Right forelimb (tissue), 1 donor: ENCODE results near the gene PIGZ.

Experiments
- DNase-seq: peaks from one replicate; pipeline ENCODE4 v3.0.0-alpha.2; 2018

PIGZ gene

DNA sequence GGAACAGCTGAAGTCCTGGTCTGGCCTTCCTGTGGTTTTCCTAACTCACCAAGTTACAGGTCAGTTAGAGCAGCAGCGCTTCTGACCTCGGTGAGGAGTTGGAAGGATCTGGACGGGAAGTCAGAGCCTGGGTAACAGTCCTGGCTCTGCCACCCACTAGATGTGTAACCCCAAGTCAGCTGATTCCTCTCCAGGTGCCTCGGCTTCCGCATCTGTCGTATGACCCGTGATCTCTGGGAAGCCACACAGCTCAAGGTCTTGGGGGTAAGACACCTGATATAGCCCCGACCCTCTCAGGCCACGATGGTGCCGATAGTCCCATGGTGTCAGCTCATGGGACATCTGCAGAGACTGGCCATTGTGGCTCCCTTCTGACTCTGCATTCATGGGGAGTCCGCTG lies 8.3 kb upstream of the PIGZ start:
- DNase-seq, result no peak

DNA sequence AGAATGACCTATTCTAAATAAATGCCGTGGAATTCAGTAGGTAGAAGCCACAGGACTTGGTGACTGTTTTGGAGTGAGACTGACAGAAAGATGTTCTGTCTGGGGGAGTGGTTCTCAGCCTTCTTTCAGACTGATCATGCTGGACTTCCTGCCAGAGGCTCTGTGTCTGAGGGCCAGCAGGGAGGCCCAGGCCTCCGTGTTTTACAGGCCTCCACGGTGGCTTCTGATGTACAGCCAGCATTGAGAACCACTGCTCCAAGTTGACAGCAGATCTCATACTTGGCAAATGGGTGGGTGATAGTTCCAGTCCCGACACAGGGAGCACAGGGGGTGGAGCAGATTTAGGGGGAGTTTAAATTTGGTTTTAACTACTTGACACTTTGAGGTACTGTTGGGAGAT lies 6.7 kb upstream of the PIGZ start:
- no peak for DNase-seq

DNA sequence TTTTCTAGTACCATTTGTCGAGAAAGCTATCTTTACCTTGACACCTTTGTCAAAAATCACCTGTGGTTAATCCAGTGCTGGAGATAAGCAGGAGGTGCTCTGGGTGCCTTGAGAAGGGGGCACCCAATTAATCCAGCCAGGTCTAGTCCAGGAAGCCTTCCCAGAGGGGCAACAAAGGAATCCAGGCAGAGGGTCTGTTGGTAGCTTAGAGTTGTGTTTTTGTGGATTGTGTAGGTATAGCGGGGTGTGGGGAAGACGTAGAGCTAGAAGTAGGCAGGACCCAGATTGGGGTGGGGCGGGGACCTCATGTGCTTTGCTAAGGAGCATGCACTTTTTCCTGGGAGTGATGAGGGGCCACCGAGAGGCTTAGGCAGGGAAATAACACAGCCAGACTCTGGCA lies 6.0 kb upstream of the PIGZ start:
- no peak for DNase-seq

DNA sequence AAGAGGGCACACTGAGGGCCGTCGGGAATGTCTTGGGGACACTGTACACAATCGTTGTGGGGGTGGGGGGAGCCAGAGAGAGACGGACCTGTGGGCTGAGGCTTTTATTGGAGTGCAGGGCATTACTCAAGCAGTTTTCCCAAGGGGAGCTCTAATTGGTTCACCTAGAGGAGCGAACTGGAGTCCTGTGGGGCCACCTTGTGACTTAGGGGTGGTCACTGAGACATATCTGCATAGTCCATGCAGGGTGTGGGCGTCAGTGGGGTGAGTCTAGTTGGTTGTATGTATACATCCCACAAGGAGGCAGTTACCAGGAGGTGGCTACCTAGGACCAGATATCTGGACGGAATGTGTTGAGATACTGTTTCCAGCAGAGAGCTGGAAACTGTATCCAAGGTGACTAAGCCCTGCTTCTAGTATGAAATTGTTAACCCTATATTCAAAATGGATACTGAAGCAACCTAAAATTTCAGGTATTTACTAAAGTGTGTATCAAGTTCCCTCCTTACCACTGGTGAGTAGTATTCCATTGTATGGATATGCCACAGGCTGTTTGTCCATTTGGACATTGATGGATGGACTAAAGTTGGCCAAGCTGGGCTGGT lies 2.6 kb upstream of the PIGZ start:
- DNase-seq, result no peak

DNA sequence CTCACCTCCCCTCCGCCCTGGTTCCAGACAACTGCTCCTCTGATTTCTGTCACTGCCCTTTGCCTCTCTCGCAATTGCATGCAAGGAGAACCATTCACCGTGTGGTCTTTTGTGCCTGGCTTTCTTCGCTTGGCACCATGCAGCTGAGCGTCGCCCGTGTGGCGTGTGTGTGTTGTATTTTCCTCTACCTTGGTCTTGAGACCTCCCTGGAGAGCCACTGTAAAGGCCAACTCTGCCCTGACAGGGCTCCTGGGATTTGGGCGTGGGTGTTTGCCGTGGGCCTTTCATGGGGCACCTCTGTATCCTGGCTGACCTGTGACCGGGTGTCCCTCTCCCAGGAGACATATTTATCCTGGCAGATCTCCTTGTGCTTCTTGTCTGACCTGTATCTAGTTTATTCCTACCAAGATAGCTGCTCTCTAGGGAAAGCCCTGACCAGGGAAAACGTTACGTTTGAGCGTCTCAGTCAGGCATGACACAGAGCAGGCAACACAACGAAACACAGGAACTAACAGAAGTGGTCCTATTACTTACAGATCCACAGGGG lies 2.0 kb upstream of the PIGZ start:
- no peak for DNase-seq

GRCh38 chr3:196969660-196970546 lies 1.3 kb upstream of the PIGZ start:
- DNase-seq, result peak; percentile 79

DNA sequence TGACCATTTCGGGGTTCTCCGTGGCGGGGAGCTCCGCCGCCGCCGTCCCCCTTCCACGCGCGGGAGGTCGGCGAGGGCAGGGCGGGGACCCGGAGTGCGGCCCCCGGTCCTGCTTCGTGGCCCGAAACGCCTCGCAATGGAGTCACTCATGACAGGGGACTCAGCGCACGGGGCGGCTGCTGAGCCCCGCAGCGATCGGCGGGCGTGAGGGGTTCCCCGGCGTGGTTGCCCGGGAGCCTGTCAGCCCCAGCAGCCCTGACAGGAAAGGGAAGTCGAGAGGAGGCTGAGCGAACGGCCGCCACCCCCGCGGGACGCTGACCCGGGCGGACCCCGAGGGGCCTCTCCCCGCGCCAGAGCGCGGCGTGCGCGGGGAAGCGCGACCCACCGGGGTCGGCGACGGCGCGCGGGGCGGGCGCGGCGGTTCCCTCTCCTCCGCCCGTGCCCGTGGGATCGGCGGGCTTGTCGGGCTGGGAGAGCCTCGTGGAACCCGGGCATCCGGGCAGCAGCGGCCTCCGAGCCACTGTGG lies 564 bp upstream of the PIGZ start:
- peak; percentile 56 for DNase-seq

GRCh38 chr3:196967412-196968232 lies 1.0 kb downstream of the PIGZ start:
- DNase-seq, result no peak

DNA sequence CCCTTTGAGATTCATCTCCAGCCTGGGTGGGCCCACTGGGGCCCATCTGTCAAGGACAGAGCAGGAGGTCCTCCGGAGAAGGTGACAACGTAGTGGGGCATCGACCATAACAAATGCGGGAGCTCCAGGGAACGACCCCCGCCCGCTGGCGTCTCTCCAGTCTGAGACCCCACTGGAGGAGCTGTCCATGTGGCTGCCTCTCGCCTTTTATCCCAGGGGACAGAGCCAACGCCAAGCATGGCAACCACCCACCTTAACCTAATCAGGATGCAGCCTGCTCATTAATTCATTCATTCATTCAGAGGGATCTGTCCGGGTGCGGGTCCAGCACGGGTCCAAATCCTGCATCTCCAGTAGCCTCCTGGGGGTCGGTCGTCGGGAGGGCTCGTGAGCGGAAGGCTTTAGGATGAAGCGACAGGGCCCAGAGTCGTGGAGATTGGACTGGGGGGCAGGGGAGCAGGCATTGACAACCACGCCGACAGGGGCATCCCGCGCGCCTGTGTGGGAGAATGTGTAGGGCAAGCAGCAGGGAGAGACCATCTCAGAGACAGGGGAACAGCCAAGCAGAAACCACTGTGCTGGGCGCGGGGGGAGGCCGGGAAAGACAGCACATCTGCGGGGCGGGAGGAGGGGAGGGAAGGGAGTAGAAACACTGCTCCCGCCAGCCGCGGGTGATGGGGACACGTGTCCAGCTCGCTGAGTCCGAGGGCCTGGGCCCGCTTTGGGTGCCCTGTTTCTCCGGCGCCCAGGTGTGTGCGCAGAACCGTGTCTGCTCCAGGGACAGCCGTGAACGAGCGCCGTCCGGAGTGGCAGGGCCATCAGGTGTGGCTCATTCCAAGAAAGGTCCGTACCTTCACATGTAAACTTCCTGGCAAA lies 1.9 kb downstream of the PIGZ start:
- DNase-seq, result no peak

DNA sequence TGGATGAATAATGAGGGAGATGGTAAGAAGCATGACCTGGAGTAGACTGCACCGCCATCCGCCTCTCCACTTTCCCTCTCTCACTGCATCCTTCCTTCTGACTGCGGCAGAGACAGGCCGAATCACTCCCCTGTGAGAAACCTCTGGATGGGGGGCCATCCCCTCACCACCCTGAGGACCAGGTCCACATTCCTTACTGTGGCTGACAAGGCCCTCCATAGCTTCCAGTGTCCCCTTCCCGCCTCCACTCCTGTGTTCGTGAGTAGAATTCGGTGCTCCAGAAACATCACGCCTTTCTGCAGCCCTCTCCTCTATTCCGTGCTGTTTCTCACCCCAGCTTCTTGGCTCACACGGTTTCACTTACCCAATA lies 2.8 kb downstream of the PIGZ start:
- no peak for DNase-seq

GRCh38 chr3:196965112-196965803 lies 3.4 kb downstream of the PIGZ start:
- DNase-seq, result no peak

DNA sequence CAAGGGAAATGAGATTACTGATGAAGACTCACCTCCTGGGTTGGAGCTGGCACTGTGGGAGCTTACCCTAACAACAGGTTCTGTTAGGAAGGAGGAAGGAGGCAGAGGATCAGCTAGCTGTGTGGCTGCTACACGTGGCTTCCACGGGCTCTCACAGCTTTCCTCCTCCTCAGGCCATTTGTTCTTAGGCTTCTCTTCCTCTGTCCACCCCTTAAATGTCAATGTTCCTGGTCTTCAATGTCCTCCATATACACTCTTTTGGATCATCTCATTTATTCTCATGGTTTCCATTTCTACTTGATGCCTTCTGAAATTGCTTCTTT lies 5.0 kb downstream of the PIGZ start:
- DNase-seq, result no peak

- DNase-seq, result no peak
Measured at GRCh38 chr3:196962930-196963630, 5.6 kb downstream of the PIGZ start.

DNA sequence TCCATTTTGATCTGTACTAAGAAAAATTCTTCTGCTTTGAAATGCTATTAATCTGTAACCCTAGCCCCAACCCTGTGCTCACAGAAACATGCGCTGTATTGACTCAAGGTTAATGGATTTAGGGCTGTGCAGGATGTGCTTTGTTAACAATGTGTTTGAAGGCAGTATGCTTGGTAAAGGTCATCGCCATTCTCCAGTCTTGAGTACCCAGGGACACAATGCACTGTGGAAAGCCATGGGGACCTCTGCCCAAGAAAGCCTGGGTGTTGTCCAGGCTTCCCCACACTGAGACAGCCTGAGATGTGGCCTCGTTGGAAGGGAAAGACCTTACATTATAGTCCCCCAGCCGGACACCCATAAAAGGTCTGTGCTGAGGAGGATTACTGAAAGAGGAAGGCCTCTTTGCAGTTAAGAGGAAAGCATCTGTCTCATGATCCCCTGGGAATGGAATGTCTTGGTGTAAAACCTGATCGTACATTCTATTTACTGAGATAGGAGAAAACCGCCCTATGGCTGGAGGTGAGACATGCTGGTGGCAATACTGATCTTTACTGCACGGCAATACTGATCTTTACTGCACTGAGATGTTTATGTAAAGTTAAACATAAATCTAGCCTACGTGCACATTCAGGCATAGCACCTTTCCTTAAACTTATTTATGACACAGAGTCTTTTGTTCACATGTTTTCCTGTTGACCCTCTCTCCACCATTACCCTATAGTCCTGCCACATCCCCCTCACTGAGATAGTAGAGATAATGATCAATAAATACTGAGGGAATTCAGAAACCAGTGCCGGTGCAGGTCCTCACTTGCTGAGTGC lies 6.3 kb downstream of the PIGZ start:
- no peak for DNase-seq

GRCh38 chr3:196954832-196955231 lies 13.8 kb downstream of the PIGZ start:
- no peak for DNase-seq

GRCh38 chr3:196951371-196951770 lies 17.3 kb downstream of the PIGZ start:
- no peak for DNase-seq

- DNase-seq, result no peak
Measured at GRCh38 chr3:196949750-196950149, 18.9 kb downstream of the PIGZ start.

DNA sequence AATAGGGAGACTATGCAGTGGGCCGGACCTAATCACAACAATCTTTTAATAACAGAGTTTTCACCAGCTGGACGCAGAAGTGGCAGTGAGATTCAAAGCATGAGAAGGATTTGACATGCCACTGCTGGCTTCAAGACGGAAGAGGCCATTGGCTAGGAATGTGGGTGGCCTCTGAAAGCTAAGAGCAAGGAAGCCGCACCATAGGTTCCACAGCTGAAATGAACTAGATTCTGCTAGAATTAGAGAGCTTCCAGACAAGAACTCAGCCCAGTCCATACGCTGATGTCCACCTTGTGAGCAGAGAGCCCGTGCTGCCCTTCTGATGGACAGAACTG lies 19.4 kb downstream of the PIGZ start:
- no peak for DNase-seq

- no peak for DNase-seq
Measured at GRCh38 chr3:196948442-196949284, 20.0 kb downstream of the PIGZ start.
